Kidney (tissue), 14 donors: ENCODE results near the gene ZG16B. TPM values are rescaled to one million over a fixed set of nuclear protein-coding genes. Genes with fewer than 3 reads are reported as not detected.
A peak's percentile ranks its signal among the peaks of the same experiment; 100 is the strongest.

ENCODE experiments used
- DNase-seq, 5 donors: peaks; one replicate each; pipeline ENCODE4 v3.0.0-alpha.2; 2013 to 2020
- FAIRE-seq: peaks from 2 replicates; lab custom pipeline; 2012; peaks lifted over from hg19 to GRCh38; lab: Jason Lieb, UNC
- H3K27ac ChIP-seq, 2 donors: one replicate each; pipeline ENCODE4 v1.7.0; 2013; ENCODE audit warnings: low read depth in 2 of 2, low read length in 2 of 2, inconsistent platforms in 1 of 2
- H3K27me3 ChIP-seq: one replicate; pipeline ENCODE4 v1.7.1; 2013; ENCODE audit warnings: low read length, inconsistent platforms; ENCODE audit not compliant: control insufficient read depth, insufficient read depth
- H3K36me3 ChIP-seq, 3 donors: one replicate each; pipeline versions ENCODE4 v1.7.0 to v1.7.1; 2013; ENCODE audit warnings: low read length in 3 of 3, control low read depth in 1 of 3, inconsistent platforms in 1 of 3; ENCODE audit not compliant: insufficient read depth in 3 of 3, control insufficient read depth in 2 of 3
- H3K4me1 ChIP-seq, 3 donors: one replicate each; pipeline versions ENCODE4 v1.7.0 to v1.7.1; 2013; ENCODE audit warnings: low read length in 3 of 3, inconsistent platforms in 1 of 3, low read depth in 1 of 3; ENCODE audit not compliant: control insufficient read depth in 2 of 3, insufficient read depth in 2 of 3
- H3K4me3 ChIP-seq, 3 donors: one replicate each; pipeline versions ENCODE4 v1.7.0 to v1.8.1; 2013; ENCODE audit warnings: low read length in 3 of 3, control low read depth in 1 of 3, inconsistent platforms in 1 of 3
- H3K9ac ChIP-seq, 3 donors: one replicate each; pipeline versions ENCODE4 v1.7.0 to v1.7.1; 2013; ENCODE audit warnings: low read length in 3 of 3, control low read depth in 1 of 3, inconsistent platforms in 1 of 3
- H3K9me3 ChIP-seq, 3 donors: one replicate each; pipeline versions ENCODE4 v1.7.0 to v1.7.1; 2013; ENCODE audit warnings: low read length in 3 of 3, control low read depth in 1 of 3, inconsistent platforms in 1 of 3; ENCODE audit not compliant: control insufficient read depth in 2 of 3, insufficient read depth in 1 of 3
- intact Hi-C: fragments of 100-400 bp; cut with DNase I; formaldehyde crosslinking; loops from one replicate; pipeline ENCODE4 v1.11.1; 2022
- polyA plus RNA-seq: library from polyadenylated mRNA; stranded (reverse); fragments of 350-450 nt; fragmentation: Illumina TruSeq; extraction: RNeasy Lipid Tissue Mini Kit (QIAGEN cat#74804); gene quantifications from one replicate; pipeline ENCODE4 v1.2.3, GENCODE V29; 2014; ENCODE audit warnings: low read depth, low replicate concordance; ENCODE audit not compliant: insufficient read depth
- total RNA-seq: library from RNA; stranded (reverse); fragmentation: NEBNext Ultra II Directional; extraction: Animal tissue kit (Norgen Biotek cat#: 25700); gene quantifications from one replicate; pipeline ENCODE4 v1.2.1, GENCODE V29; 2021
- TF ChIP-seq, protein P1 (sequence below): IDR thresholded peaks from 3 replicates; pipeline ENCODE4 v1.5.1; 2012; ENCODE audit warnings: mild to moderate bottlenecking, moderate library complexity, borderline replicate concordance; ENCODE audit not compliant: insufficient read depth; ENCODE audit errors: extremely low read depth
- donor health status: control.
- donor health status: control.
- donor health status: control.
- donor health status: control.
- donor health status: control.
- donor health status: DM: yes; HTN: yes; CAD: no.
- donor health status: Normal renal cell carcinoma (clear cell type).

The ZG16B gene
- total and polyA plus RNA-seq, 2 donors from 2014 or later = 0.69 to 0.98 TPM

DNA sequence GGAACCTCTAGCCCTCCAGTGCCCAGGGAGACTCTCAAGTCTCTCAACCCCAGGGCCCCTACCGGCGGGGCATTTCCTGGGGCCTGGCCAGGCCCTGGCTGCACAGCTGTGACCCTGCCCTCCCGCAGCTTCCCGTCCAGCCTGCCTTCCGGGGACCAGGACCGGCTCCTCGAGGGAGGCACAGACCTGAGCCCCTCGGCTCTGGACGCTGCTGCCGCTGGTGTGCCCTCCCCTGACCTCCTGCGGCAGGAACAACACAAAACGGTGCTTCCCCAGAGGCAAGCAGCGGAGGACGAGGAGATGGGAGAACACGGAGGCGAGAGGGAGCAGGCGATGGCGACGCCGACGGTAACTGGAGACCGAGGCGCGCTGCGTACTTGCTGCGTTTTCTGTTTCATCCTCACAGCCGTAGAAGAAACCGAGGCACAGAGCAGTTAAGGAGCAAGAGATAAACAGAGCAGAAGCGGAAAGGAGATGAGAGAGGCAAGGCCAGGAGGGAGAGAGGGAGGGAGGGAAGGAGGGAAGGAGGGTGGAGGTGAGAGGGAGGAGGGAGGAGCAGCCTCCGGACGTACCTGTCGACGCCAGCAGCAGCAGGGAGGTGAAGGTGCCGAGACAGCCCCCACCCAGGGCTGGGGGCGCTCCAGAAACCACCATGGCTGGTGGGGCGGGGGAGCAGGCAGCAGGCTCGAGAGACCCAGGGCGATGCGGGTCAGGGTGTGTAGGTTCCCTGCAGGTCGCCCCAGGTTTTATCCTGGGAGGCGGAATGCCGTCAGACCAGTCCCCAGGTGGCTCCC lies 27.5 kb downstream of the ZG16B start, which contains the start of gene PRSS22:
Gene PRSS22 (minus strand): TSS at position 720 of the 794 bp plus-strand sequence. CDS start 66 bp downstream, at position 654.
- no peak for FAIRE-seq
- Histone ChIP-seq H3K4me3 (peak within 1 kb of the TSS; percentile 38 to 51 (median 50)), H3K27ac (peak within 1 kb of the TSS; percentile 76 to 85), H3K4me1 (no peaks in the 10 kb centered on the region), H3K27me3 (no peaks in the 10 kb centered on the region), H3K9me3 (peaks cover 0 to 12% (median 2%) of the 10 kb centered on the region in 3 donors), H3K9ac (peak within 1 kb of the TSS; percentile 18 to 65 (median 41)), H3K36me3 (no peaks in the 10 kb centered on the region)
- intact Hi-C loops = no loop called here
- TF ChIP-seq, protein P1, sequence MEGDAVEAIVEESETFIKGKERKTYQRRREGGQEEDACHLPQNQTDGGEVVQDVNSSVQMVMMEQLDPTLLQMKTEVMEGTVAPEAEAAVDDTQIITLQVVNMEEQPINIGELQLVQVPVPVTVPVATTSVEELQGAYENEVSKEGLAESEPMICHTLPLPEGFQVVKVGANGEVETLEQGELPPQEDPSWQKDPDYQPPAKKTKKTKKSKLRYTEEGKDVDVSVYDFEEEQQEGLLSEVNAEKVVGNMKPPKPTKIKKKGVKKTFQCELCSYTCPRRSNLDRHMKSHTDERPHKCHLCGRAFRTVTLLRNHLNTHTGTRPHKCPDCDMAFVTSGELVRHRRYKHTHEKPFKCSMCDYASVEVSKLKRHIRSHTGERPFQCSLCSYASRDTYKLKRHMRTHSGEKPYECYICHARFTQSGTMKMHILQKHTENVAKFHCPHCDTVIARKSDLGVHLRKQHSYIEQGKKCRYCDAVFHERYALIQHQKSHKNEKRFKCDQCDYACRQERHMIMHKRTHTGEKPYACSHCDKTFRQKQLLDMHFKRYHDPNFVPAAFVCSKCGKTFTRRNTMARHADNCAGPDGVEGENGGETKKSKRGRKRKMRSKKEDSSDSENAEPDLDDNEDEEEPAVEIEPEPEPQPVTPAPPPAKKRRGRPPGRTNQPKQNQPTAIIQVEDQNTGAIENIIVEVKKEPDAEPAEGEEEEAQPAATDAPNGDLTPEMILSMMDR = no peak
- peak; percentile 70 to 90 (median 76) for DNase-seq

DNA sequence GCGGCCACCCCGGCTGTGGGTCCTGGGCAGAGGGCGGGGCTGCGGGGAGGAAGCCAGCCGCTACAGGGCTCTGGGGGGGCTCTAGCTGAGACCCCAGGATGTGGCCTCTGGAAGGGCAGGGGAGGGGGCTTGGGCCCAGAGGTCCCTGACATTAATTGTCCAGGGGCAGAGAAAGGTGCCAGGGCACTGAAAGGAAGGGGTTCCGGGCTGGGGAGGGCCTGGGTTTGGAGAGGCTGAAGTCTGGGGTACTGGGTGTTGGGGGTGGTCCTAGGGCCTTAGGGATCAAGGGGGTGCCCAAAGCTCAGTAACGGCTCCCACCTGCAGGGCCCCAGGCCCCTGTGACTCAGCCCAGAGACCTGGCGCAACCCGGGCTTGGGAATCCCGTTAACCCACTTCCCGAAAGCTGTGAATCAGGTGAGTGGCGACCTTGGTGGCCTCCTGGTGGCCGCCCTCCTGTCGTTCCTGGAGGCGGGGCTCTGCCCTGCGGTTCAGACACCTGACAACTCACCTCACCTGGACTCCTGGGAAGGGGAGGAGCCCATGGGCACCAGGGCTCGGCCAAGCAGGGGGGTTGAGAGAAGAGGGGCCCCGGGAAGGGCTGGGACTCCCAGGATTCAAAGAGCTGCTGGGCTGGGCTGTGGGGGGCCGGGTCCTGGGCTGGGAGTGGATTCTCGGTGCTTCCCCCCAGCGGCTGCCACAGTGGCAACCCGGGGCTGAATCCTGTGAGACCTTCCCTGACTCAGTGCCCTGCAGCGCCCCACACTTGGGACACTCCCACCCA lies 28.3 kb downstream of the ZG16B start:
- H3K9me3 ChIP-seq = peaks cover 0 to 12% (median 2%) of the 10 kb centered on the region in 3 donors
- peak overlapping the region in 1 of 3 donors; percentile 65 for H3K9ac ChIP-seq
- H3K27ac ChIP-seq = peak overlapping the region; percentile 76 to 85
- H3K4me3 ChIP-seq = peak overlapping the region in 1 of 3 donors; percentile 21
- no peaks in the 10 kb centered on the region for H3K4me1 ChIP-seq
- no peaks in the 10 kb centered on the region for H3K36me3 ChIP-seq
- H3K27me3 ChIP-seq = no peaks in the 10 kb centered on the region
- intact Hi-C loops = no loop called here
- TF ChIP-seq, protein P1 = no peak
- FAIRE-seq = no peak
- peak; percentile 68 to 94 (median 78) for DNase-seq

DNA sequence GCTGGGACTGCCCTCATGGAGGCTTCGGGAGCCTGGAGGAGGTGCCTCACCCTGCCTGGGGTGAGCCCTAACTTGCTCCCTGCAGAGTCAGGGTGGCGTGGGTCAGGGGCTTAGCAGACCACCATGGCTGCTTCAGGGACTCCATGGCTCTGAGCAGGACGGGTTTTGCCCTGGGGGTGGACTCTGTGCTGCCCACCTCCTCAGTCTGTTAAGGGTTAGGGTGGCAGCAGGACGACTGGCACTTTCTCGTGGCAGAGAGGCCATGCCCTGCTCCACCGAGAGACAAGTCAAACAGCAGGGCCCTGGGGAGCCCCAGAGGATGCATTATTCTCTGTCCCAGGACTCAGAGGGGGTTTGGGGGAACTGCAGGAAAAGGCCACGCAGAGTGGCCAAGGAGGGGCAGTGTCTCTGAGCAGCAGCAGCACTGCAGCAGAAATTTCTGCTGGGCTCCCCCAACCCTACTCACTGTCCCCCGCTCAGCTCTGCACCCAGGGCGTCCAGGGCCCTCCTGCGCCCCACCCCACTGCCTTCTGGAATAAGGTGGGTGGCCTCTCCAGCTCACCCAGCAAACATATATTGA lies 29.7 kb downstream of the ZG16B start:
- Histone ChIP-seq H3K36me3 (no peaks in the 10 kb centered on the region), H3K27ac (no peak overlapping the region), H3K9me3 (peaks cover 0 to 7% (median 0%) of the 10 kb centered on the region in 3 donors), H3K9ac (no peak overlapping the region), H3K4me3 (no peak overlapping the region), H3K4me1 (no peaks in the 10 kb centered on the region), H3K27me3 (no peaks in the 10 kb centered on the region)
- FAIRE-seq (no peak), DNase-seq (no peak)
- TF ChIP-seq, protein P1 = no peak
- intact Hi-C loops = no loop called here
